NOMO-1 treated with dmso at 0.1 percent for 144 hours (cell line): ENCODE measurements around the gene TSLP.

Experiments
- DNase-seq: peaks from one replicate; lab custom pipeline; 2025; ENCODE audit not compliant: unreplicated experiment; lab: John Stamatoyannopoulos, UW

TSLP gene

DNA sequence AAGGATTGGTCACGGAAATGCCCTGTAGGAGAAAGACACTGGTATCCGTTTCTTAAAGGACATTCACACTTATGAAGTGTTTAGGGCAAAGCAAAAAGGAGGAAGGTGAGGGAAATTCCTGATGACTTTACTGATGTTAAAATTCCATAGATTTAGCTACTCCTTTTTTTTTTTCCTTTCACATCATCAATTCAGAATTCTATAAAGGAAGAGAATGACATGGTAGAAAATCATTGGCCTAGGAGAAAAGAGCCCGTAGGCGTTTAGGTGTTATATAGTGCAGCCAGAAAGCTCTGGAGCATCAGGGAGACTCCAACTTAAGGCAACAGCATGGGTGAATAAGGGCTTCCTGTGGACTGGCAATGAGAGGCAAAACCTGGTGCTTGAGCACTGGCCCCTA is at the start of gene TSLP:
TSS of gene TSLP (plus strand) at position 301 of the 400 bp plus-strand sequence. CDS start 178 bp downstream, outside the sequence.
- DNase-seq = no peak

DNA sequence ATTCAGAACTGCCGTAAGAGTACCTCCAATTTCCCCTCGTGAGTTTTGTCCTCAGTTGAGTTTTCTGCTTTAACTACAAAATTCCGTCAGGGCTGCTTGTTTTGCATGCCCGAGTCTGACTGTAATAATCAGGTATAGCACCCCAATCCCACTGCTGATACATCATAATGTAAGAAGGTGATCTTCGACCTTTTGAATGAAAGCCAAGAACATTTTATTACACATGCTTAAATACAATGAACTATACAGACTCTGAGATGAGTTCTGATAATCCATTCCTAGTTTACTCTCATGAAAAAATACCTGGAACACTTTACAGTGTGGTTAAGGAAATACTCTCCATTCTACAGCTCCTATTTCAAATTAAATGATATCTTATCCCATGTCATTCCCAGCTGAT is 49.2 kb upstream of the TSLP start:
- DNase-seq = no peak

- no peak for DNase-seq
Observed at GRCh38 chr5:111028865-111029264, 42.6 kb upstream of the TSLP start.

DNA sequence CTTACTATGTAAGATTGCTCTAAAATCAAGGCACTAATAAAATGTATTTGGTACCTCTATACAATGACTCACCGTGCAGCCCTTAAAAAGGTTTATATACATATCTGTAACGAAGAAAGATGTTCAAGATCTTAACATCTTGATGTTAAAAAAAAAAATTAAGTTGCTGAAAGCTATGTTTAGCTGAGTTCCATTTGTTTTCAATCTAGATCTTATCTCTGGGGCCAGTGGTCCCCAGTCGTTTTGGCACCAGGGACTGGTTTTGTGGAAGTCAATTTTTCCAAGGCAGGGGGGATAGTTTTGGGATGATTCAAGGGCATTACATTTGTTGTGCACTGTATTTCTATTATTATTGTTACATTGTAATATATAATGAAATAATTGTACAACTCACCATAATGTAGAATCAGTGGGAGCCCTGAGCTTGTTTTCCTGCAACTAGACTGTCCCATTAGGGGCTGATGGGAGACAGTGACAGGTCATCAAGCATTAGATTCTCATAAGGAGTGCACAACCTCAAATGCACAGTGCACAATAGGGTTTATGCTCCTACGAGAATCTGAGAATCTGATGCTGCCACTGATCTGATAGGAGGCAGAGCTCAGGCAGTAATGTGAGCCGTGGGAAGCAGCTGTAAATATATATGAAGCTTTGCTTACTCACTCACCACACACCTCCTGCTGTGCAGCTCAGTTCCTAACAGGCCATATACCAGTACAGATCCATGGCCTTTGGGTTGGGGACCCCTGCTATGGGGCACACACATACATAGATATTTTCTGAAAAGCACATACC is 27.6 kb upstream of the TSLP start:
- no peak for DNase-seq

- no peak for DNase-seq
Observed at GRCh38 chr5:111058064-111058463, 13.4 kb upstream of the TSLP start.

GRCh38 chr5:111060169-111060568 is 11.3 kb upstream of the TSLP start:
- DNase-seq = no peak

DNA sequence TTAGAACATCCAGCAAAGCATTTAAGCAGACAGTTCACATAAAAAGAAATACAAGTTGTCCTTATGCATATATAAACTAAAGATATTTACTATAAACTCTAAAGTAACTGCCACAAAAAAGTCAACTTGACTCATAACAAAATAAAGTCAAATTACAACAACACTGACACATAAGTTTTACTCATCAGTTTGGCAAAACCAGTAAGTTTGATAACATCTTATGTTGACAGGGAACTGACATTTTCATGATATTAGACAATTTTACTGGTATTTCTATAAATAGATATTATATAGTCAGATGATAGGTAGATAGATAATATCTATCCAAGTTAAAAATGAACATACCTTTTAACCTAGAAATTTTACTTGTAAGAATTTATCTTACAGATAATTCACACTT is 9.9 kb upstream of the TSLP start:
- DNase-seq = no peak

- no peak for DNase-seq
Observed at GRCh38 chr5:111063709-111064322, 7.7 kb upstream of the TSLP start.

- DNase-seq = no peak
Observed at GRCh38 chr5:111066261-111066938, 5.1 kb upstream of the TSLP start.

DNA sequence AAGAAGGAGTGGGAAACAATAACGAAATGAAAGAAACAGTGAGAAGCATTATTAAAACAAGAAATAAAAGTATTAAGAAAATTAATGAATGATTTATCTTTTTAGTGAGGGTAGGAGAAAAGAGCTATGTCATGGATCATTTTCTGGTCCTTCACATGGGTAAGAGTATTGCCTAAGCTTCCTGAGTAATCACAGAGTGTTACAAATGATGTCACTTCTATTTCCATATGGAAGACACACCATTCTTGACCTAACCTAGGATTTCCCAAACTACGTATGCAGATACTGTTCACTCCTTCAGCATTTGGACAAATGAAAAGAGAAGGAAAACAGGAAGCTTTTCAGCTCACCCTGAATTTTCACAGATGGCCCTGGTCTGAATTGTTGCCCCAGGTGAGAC is 3.3 kb upstream of the TSLP start:
- no peak for DNase-seq

GRCh38 chr5:111069839-111070238 is 1.7 kb upstream of the TSLP start:
- no peak for DNase-seq

GRCh38 chr5:111070272-111071134 is 1.0 kb upstream of the TSLP start:
- DNase-seq = no peak

GRCh38 chr5:111072949-111073682 is 1.6 kb downstream of the TSLP start:
- DNase-seq = peak; percentile 89

GRCh38 chr5:111074244-111074643 is 2.7 kb downstream of the TSLP start:
- DNase-seq = no peak

GRCh38 chr5:111075520-111075919 is 4.0 kb downstream of the TSLP start:
- DNase-seq = peak; percentile 37

DNA sequence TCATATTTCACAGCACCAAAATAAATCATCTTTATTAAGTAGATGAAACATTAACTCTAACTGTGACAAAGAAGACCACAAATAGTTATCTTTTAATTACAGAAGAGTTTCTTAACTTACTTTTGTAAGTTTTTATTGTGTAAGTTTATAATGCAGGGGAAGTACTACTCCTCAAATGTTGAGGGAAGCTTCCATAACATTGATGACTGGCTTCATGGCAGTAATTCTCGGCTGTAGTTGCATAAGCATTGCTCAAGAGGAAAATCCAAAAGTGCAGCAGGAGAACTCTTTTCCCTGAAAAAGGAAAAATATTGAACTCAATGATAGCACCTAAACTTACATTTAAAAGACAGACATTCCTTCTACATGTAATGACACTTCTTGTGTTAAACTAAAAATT is 4.6 kb downstream of the TSLP start:
- no peak for DNase-seq

GRCh38 chr5:111077678-111078077 is 6.2 kb downstream of the TSLP start:
- no peak for DNase-seq

GRCh38 chr5:111079846-111080245 is 8.3 kb downstream of the TSLP start:
- DNase-seq = no peak

DNA sequence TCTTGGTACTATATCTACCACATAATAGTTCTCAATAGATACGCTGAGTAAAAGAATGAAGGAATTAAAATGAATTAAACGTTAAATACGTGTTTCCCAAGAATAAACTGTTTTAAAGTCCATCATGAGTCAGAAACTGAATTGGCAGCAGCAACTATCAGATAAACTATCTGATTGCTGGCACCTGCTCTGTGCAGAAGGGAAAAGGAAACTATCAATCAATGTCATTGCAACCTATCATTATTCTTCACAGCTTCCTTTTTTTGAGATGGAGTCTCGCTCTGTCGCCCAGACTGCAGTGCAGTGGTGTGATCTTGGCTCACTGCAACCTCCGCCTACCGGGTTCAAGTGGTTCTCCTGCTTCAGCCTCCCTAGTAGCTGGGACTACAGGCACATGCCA is 11.8 kb downstream of the TSLP start:
- DNase-seq = peak; percentile 37

- peak; percentile 92 for DNase-seq
Observed at GRCh38 chr5:111092062-111092853, 20.7 kb downstream of the TSLP start, which contains the start of gene WDR36. TSS of gene WDR36 (plus strand) at chr5:111092348. CDS start at chr5:111092457, 109 bp downstream.
